ENCODE results near the gene CDX1.

DNA sequence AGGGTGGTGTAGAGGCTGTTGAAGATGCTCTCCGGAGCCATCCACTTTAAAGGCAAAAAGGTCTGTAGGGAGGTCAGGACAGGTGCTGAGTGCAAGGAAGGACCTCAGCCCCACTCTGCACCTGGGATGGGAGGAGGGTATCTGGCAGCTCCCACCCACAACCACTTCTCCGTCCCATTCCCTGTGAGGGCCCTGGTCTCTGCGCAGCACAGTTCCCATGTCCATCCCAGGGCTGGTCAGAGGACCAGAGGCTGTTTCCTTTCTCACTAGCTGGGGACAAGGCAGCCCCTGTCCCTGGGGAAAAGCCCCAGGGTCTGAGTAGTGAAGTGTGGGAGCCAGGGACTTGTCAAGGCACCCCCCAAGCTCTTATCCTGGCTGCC, 46.5 kb upstream of the CDX1 start:
- TF ChIP-seq, protein P1, sequence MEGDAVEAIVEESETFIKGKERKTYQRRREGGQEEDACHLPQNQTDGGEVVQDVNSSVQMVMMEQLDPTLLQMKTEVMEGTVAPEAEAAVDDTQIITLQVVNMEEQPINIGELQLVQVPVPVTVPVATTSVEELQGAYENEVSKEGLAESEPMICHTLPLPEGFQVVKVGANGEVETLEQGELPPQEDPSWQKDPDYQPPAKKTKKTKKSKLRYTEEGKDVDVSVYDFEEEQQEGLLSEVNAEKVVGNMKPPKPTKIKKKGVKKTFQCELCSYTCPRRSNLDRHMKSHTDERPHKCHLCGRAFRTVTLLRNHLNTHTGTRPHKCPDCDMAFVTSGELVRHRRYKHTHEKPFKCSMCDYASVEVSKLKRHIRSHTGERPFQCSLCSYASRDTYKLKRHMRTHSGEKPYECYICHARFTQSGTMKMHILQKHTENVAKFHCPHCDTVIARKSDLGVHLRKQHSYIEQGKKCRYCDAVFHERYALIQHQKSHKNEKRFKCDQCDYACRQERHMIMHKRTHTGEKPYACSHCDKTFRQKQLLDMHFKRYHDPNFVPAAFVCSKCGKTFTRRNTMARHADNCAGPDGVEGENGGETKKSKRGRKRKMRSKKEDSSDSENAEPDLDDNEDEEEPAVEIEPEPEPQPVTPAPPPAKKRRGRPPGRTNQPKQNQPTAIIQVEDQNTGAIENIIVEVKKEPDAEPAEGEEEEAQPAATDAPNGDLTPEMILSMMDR (IDR thresholded peaks at IDR 0.05; ENCODE audit: low read length), result no peak
- TF ChIP-seq EZH2 (IDR thresholded peaks at IDR 0.05; ENCODE audit: borderline replicate concordance, low read length), result no peak

All from OCI-LY1 (cell line).